Jurkat, Clone E6-1 (cell line): ENCODE measurements around the gene LPIN2.

Experiments used
- DNase-seq: peaks from one replicate; pipeline ENCODE4 v3.0.0-alpha.2; 2011; ENCODE audit warnings: low read depth, low spot score
- H3K4me3 ChIP-seq: 2 replicates; pipeline ENCODE4 v1.5.1; 2011; ENCODE audit warnings: mild to moderate bottlenecking, low read length, control low read depth, moderate library complexity

LPIN2 gene

DNA sequence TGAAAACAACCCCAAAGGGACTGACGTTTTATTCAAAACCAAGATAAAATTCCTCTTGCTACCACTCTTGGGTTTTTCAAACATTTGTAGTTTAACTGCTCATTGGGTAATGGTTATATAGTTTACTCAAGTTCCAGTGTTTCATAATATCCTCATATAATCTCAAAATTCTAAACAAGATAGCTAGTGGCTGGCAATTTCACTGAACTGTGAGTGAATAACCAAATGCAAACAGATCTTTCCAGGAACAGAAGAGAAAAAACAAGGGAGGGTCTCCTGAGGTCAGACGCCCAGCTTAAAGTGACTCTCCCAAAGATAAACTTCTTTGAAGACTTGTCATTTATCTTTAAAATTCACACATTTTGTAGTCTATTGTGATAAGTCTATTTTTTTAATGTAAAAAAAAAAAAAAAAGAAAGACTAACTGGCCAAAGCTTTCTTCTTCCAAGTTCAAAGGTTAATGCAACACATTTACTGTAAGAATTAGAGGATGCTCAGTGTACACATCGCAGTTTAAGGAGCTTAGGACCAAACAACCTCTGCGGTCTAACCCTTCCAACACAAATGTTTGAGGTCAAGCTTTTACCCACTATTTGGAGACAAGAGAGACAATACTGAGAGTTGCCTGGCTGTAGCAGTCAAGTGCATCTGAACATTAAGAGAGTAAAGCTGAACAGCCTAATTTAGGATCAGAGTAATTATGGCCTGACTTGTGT is 26.6 kb downstream of the LPIN2 start:
- H3K4me3 ChIP-seq: no peak overlapping the region
- DNase-seq: no peak

GRCh38 chr18:2985628-2986027 is 27.3 kb downstream of the LPIN2 start:
- DNase-seq: peak; percentile 49
- H3K4me3 ChIP-seq: no peak overlapping the region

DNA sequence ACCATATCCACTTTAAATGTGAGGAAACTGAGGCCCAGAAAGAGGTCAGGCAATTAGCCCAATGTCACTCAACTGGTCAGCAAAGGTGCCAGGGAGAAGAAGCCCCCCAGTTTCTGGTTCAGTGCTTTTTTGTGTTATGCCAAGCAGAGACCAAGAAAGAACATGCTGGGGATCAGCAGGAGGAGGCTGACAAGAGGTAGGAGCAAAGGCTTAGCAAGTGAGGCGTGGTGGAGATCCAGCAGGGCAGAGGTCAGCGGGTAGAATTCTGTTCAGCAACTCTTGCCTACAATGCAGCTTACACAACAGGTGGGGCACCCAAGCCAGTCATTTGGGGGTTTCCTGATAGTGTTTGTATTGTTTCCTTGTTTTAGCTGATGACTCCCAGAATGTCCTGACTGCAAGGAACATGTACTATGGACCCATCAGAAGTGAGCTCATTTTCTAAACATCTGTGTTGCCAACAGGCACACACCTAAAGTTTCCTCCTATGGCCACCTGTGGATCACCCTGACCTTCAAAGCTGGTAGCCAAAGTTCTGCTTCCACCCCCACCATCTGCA is 28.2 kb downstream of the LPIN2 start:
- H3K4me3 ChIP-seq: no peak overlapping the region
- no peak for DNase-seq

- no peak overlapping the region for H3K4me3 ChIP-seq
- no peak for DNase-seq
Observed at GRCh38 chr18:2984091-2984490, 28.9 kb downstream of the LPIN2 start.

DNA sequence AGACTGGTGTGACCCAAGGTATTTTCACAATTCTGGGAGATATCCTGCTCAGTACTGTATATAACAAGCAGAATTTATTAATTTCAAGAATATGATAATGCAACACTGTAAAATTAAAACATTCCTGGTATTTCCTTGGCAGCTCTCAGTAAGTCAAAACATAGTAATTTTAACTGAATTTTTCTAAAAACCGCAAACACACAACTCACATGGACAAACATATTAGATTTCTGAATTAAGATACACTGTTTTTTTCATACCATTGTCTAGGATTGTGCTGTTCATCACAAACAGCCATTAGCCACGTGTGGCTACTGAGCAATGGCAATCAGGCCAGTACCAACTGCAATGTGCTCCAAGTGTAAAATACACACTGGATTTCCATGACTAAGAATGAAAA is 29.6 kb downstream of the LPIN2 start:
- no peak for DNase-seq
- no peak overlapping the region for H3K4me3 ChIP-seq

GRCh38 chr18:2982452-2983269 is 30.3 kb downstream of the LPIN2 start:
- DNase-seq: peak; percentile 36
- no peak overlapping the region for H3K4me3 ChIP-seq

DNA sequence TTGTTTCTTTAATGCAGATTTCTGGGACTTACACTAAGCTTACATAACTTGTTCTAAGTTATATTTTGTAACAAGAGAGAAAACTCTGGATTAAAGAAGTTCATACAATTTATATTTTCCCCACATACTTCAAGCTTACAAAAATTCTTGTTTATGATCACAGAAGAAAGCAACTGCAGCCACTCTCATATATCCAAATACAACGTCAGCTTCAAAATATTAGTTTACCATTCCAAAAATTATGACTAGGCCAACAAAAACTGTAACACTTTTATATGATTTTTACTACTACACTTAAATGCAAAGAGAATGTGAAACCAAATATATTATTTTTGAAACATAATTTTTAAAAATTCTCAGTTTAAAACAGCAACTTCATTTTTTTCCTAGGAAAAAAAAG is 30.9 kb downstream of the LPIN2 start:
- DNase-seq: no peak
- no peak overlapping the region for H3K4me3 ChIP-seq

GRCh38 chr18:2981212-2981728 is 31.7 kb downstream of the LPIN2 start:
- no peak for DNase-seq
- no peak overlapping the region for H3K4me3 ChIP-seq

GRCh38 chr18:2979871-2980790 is 32.8 kb downstream of the LPIN2 start:
- DNase-seq: no peak
- H3K4me3 ChIP-seq: no peak overlapping the region

DNA sequence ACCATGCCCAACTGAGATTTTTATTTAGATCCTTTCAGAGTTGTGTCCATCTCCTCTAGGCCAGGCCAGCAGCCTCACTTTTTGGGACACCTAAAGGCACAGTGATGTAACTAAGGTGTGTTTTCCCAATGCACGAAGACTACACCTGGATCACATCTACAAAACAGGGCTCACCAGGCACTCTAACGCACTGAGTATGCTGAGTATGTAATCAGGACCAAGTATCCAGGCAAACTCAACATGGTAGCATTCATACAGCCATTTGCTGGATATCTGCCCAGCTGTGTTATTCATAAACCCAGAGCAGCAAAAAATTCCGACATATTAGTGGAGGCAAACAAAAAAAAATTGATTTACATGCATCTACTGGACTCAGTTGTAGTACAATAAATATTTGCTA is 33.8 kb downstream of the LPIN2 start:
- no peak overlapping the region for H3K4me3 ChIP-seq
- no peak for DNase-seq

- no peak overlapping the region for H3K4me3 ChIP-seq
- no peak for DNase-seq
Observed at GRCh38 chr18:2978661-2979106, 34.3 kb downstream of the LPIN2 start.

GRCh38 chr18:2978208-2978607 is 34.7 kb downstream of the LPIN2 start:
- no peak overlapping the region for H3K4me3 ChIP-seq

GRCh38 chr18:2976218-2977132 is 36.5 kb downstream of the LPIN2 start:
- DNase-seq: no peak

More at GRCh38 chr18:2978208-2978607, 34.7 kb downstream of the LPIN2 start:
- no peak for DNase-seq

DNA sequence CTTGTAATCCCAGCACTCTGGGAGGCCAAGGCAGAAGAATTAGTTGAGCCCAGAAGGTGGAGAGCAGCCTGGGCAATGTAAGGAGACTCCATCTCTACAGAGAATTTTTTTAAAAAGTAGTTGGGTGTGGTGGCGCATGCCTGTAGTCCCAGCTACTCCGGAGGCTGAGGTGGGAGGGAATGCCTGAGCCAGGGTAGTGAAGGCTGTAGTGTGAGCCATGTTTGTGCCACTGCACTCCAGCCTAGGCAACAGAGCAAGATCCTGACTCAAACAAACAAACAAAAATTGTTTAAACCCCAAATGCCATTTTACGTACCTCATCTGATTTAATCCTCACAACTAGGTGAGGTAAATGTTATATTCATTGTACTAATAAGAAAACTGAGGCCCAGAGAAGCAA is 38.2 kb downstream of the LPIN2 start:
- H3K4me3 ChIP-seq: no peak overlapping the region

More at GRCh38 chr18:2976218-2977132, 36.5 kb downstream of the LPIN2 start:
- H3K4me3 ChIP-seq: no peak overlapping the region

GRCh38 chr18:2971741-2972552 is 41.0 kb downstream of the LPIN2 start:
- no peak overlapping the region for H3K4me3 ChIP-seq
- no peak for DNase-seq

More for the DNA sequence above, 38.2 kb downstream of the LPIN2 start:
- DNase-seq: no peak

GRCh38 chr18:2970772-2971659 is 41.9 kb downstream of the LPIN2 start:
- peak; percentile 54 for DNase-seq
- H3K4me3 ChIP-seq: no peak overlapping the region; the same call in 1 of the 2 replicates
